Dedifferentiated amniotic fluid mesenchymal stem cell (primary cell): ENCODE data around the gene RNPEPL1.

Source experiments
- DNase-seq: peaks from one replicate; pipeline ENCODE4 v3.0.0-alpha.2; 2016; ENCODE audit errors: extremely low spot score

The RNPEPL1 gene

DNA sequence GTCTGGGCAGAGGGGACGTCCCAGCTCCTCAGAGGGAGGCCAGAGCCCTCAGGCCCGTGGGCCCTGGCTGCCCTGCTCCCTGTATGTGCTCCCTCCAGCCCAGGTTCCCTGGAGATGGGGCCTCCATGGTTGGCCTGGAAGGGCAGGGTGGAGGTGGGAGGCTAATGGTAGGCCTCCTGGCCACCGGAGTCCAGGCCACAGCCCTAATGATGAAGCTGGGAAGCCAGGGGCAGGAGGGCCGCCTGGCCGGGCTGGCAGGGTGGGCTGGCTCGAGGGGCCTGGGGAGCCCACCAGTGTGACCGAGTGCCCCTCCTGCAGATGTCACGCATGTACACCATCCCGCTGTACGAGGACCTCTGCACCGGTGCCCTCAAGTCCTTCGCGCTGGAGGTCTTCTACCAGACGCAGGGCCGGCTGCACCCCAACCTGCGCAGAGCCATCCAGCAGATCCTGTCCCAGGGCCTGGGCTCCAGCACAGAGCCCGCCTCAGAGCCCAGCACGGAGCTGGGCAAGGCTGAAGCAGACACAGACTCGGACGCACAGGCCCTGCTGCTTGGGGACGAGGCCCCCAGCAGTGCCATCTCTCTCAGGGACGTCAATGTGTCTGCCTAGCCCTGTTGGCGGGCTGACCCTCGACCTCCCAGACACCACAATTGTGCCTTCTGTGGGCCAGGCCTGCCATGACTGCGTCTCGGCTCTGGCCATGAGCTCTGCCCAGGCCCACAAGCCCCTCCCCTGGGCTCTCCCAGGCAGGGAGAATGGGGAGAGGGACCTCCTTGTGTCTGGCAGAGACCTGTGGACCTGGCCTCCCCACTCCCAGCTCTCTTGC, 9.2 kb downstream of the RNPEPL1 start:
- DNase-seq = no peak

- DNase-seq = no peak
Measured at GRCh38 chr2:240578110-240578450, 9.8 kb downstream of the RNPEPL1 start.

- no peak for DNase-seq
Measured at GRCh38 chr2:240578488-240578887, 10.2 kb downstream of the RNPEPL1 start.

DNA sequence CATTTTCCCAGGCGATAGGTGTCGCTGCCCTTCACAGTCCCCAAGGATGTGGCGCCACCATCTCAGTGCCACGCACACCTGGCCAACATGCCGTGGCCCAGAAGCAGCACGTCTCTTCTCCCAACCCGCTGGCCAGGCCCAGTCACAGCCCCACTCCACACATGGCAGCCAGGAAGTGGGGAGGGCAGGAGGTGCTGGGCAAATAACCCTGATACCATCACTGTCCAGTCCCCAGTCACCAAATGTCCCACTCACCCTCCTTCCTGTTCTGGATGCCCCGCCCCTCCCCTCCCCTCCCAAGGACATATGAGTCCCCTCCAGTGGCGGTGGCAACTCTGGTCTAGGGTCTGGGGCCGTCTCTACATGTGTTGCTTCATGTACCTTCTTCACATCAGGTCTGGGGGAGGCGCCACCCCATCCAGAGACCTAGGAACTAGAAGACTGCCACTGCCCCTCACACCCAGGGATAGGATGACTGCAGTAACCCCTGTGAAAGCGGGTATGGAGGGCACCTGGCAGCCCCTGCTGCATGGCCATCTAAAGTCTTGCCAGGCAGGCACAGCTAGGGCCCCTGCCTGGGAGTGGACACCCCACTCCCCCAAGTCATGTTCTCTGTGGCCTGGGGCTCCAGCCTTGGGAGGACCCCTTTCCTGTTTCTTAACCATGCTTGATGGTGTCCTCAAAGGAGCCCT, 10.9 kb downstream of the RNPEPL1 start:
- DNase-seq = no peak

GRCh38 chr2:240579771-240580614, 11.7 kb downstream of the RNPEPL1 start:
- no peak for DNase-seq

GRCh38 chr2:240581811-240582210, 13.5 kb downstream of the RNPEPL1 start:
- no peak for DNase-seq

GRCh38 chr2:240582781-240583180, 14.5 kb downstream of the RNPEPL1 start:
- no peak for DNase-seq

- DNase-seq = no peak
Measured at GRCh38 chr2:240583774-240584173, 15.5 kb downstream of the RNPEPL1 start.

DNA sequence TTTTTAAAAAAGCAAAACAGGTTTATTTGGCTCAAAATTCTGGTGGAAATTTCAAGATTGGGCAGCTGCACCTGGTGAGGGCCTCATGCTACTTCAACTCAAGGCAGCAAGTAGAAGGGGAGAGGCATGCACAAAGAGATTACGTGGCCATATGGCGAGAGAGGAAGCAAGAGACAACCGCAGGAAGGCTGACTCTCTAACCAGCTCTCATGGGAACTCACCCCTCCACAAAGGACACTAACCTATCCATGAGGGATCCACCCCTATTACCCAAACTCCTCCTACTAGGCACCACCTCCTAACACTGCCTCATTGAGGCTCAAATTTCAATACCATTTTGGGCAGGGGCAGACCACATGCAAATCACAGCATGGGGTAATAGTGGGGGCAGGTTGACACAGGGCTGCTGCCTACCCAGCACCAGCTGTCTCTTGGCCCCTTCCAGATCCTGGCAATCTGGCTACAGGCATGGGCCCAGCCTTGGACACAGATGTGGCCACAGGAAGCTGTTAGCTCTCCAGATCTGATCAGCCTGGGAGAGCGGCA, 16.3 kb downstream of the RNPEPL1 start:
- DNase-seq = no peak

- DNase-seq = no peak
Measured at GRCh38 chr2:240585101-240585500, 16.8 kb downstream of the RNPEPL1 start.

DNA sequence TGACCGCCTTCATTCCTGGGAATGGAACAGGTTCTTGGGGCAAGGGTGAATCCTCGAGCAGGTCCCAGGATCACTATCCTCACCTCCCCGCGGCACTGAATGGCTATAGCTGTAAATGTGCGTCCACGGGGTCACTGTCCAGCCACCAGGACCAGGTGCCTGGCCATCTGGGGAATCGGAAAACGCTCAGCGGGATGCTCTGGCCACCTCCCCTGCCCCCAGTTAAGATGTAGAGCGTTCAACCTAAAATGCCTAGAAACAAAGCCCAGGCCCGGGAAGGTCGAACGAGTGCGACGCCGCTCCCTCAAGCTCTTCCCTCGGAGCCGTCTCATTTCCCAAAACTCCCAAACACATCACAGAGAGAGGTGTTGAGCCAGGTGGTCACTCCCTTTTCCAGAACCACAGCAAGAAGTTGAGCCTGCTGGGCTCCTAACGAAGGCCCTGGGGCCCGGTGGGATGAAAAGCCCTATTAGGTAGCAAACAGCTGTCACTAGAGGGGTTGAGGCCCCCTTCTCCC, 17.5 kb downstream of the RNPEPL1 start:
- no peak for DNase-seq

DNA sequence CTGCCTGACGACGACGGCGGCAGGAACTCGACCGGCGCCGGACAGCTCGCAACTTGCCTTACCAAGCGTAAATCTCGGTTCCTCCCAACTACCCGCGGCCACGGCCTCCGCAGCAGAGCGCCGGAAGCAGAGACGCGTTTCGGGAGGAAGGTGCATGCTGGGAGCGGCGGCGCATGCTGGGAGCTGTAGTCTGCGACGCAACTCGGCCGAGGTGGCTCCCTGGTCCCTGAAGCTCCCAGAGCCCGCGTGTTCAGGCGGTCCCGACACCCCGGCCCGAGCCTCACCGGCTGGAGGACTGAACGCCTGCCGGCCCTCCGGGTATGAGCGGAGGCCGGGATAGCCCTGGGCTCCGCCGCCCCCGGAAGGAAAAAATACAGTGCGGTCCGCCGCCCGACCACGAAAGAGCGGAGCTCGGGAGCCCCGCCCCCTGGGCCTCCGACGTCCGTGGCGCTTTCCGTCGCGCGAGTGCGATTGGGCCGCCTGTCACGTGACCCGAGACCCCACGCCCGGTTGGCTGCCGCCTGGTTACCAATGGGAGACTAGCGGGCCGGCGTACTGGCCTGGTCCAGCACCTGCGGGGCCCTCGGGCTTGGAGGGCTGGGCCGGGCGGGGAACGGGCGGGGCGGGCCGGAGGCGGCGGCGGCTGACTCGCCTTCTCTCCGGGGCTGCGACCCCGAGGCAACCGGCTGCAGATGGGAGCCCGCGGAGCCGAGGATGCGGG, 18.1 kb downstream of the RNPEPL1 start, which contains the start of gene CAPN10:
Gene CAPN10 (plus strand): TSS at position 537 of the 721 bp plus-strand sequence. CDS start 178 bp downstream, at position 715.
- peak; percentile 96 for DNase-seq

DNA sequence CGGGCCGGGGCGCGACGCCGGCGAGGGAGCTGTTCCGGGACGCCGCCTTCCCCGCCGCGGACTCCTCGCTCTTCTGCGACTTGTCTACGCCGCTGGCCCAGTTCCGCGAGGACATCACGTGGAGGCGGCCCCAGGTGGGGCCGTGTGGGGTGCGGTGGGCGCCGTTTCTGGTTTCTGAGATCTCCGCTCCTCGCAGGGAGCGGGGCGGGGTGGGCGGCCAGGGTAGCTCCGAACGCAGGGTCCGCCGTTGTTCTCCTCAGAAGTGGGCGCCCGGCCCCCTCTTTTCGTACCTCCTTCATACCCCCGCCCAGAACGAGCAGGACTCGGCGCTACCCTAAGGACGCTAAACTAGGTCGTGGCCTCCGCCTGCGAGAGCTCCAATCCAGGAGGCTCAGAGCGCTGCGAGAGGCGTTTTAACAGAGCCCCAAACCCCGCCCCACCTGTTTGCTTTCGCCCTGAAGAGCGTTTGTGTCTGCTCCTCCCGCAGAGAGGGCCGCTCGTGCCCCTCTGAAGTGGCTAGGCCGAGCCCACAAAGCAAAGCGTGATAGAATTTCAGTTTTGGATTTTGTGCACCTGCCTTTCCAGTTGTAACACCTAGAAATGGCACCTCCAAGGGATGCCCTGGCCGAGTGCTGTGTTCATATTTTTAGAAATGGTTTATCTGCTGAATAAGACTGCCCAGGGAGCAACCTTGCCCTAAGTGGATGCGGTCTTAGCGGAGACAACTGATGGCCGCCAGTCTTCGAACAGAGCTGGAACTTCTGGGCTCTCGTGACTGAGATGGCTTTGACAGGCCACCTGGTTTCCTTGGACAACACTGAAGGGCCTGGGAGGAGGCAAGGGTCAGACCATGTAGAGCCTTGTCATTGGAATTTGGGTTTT, 18.9 kb downstream of the RNPEPL1 start:
- no peak for DNase-seq

GRCh38 chr2:240588006-240588655, 19.8 kb downstream of the RNPEPL1 start:
- no peak for DNase-seq

DNA sequence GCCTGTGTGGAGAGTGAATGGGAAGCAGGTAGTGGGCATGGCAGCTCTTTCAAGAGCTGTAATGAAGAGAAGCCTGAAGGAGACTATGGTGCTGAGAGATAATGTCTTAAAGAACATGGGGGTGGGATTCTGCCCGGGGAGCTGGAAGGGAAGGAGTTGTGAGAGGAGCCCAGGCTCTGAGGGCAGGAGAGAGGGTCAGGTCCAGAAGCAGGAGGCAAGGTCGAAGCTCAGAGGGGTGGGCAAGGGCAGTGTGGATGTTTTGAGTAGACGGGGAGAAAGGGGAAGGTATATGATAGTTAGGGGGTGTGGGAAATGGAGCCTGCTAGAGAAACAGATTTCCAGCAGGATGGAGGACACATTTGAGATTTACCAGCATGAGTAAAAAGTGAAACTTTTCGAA, 20.4 kb downstream of the RNPEPL1 start:
- DNase-seq = no peak

- DNase-seq = no peak
Measured at GRCh38 chr2:240589375-240589774, 21.1 kb downstream of the RNPEPL1 start.

GRCh38 chr2:240589850-240590525, 21.7 kb downstream of the RNPEPL1 start:
- DNase-seq = no peak

DNA sequence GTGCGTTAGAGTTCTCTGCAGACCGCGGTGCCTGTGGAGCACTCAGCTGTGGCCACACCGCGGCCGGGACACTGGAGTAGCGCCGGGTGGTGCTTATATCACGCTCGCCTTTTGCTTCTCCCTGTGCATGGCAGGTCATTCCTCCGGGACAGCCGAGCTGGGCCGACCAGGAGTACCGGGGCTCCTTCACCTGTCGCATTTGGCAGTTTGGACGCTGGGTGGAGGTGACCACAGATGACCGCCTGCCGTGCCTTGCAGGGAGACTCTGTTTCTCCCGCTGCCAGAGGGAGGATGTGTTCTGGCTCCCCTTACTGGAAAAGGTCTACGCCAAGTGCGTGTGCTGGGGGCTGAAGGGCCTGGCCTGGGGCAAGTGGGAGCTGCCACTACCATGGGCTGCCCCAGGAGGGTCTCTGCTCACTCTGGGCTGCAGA, 22.4 kb downstream of the RNPEPL1 start:
- no peak for DNase-seq

GRCh38 chr2:240591226-240591625, 22.9 kb downstream of the RNPEPL1 start:
- DNase-seq = no peak
